Psoas muscle (tissue), 8 donors: ENCODE measurements around the gene TMEM63B. TPM values are rescaled to one million over a fixed set of nuclear protein-coding genes. Genes with fewer than 3 reads are reported as not detected.
"Not testable (repeated sequence)": the region's sequence is repeated elsewhere in the genome, so short reads cannot be mapped to it uniquely, and the experiment has no call there.

ENCODE experiments used
- ATAC-seq, 4 donors: fragments of 200-7000 bp; cut with Tn5 transposase; one replicate each; pipeline ENCODE4 v1.9.1; 2020; ENCODE audit warnings: moderate library complexity in 3 of 4, mild to moderate bottlenecking in 2 of 4
- DNase-seq, 2 donors: peaks; one replicate each; pipeline ENCODE4 v3.0.0-alpha.2; 2020
- H3K27ac ChIP-seq: fragments of 200-600 bp; one replicate; pipeline ENCODE4 v1.8.0; 2022
- H3K27me3 ChIP-seq, 3 donors: fragments of 200-600 bp in 1 of 3; one replicate each; pipeline versions ENCODE4 v1.6.1 to v1.8.0; 2013 to 2022; ENCODE audit warnings: low read length in 2 of 3, mild to moderate bottlenecking in 2 of 3, moderate library complexity in 1 of 3; ENCODE audit not compliant: insufficient read depth in 3 of 3
- H3K36me3 ChIP-seq, 2 donors: fragments of 200-600 bp in 1 of 2; one replicate each; pipeline versions ENCODE4 v1.6.1 to v1.8.0; 2013 to 2022; ENCODE audit warnings: low read depth in 1 of 2, mild to moderate bottlenecking in 1 of 2, moderate library complexity in 1 of 2; ENCODE audit not compliant: insufficient read depth in 1 of 2
- H3K4me1 ChIP-seq: fragments of 200-600 bp; one replicate; pipeline ENCODE4 v1.8.0; 2022
- H3K4me3 ChIP-seq: fragments of 200-600 bp; one replicate; pipeline ENCODE4 v1.8.0; 2022; ENCODE audit warnings: mild to moderate bottlenecking
- H3K9me3 ChIP-seq: fragments of 200-600 bp; one replicate; pipeline ENCODE4 v1.8.0; 2022
- WGBS, 3 donors: extraction: QIAGEN DNeasy Blood & Tissue Kit; methylation state at CpG; one replicate each; pipeline versions ENCODE4 v1.1.6 to v1.1.7; 2013; 5-methylcytosine and 5-hydroxymethylcytosine counted together
- intact Hi-C, 2 donors: fragments of 100-400 bp; cut with DNase I; formaldehyde crosslinking; loops; one replicate each; pipeline versions ENCODE4 v1.11.0 to v1.14.2; 2022
- polyA plus RNA-seq, 3 donors: library from polyadenylated mRNA; stranded (reverse); fragments of 200-250 nt; gene quantifications; one replicate each; pipeline ENCODE4 v1.2.3, GENCODE V29; 2013
- total RNA-seq, 4 donors: library from RNA; stranded (reverse); fragmentation: NEBNext Ultra II Directional in 2 of 4; extraction: Animal tissue kit (Norgen Biotek cat#: 25700) in 2 of 4; gene quantifications; one replicate each; pipeline versions ENCODE4 v1.2.1 to v1.2.4, GENCODE V29; 2021 to 2023
- TF ChIP-seq, protein P1 (sequence below): fragments of 200-600 bp; IDR thresholded peaks from one replicate; pipeline ENCODE4 v1.8.0; 2022; ENCODE audit warnings: antibody characterized with exemption
- donor health status: healthy with polysubstance abuse.
- donor health status: DM: no; HTN: no; CAD: no; lungs with moderate emphysema.
- donor health status: Bipolar disorder and iron deficiency.
- donor health status: healthy.
- donor health status: DM: yes; HTN: yes; CAD: no.
- donor health status: DM: no; HTN: no; CAD: no.
- donor health status: DM: no; HTN: no; CAD: no.
- donor health status: DM: yes; HTN: yes; CAD: no.

Gene TMEM63B
- total and polyA plus RNA-seq, 7 donors, result 23.5 to 121 (median 38.4) TPM

DNA sequence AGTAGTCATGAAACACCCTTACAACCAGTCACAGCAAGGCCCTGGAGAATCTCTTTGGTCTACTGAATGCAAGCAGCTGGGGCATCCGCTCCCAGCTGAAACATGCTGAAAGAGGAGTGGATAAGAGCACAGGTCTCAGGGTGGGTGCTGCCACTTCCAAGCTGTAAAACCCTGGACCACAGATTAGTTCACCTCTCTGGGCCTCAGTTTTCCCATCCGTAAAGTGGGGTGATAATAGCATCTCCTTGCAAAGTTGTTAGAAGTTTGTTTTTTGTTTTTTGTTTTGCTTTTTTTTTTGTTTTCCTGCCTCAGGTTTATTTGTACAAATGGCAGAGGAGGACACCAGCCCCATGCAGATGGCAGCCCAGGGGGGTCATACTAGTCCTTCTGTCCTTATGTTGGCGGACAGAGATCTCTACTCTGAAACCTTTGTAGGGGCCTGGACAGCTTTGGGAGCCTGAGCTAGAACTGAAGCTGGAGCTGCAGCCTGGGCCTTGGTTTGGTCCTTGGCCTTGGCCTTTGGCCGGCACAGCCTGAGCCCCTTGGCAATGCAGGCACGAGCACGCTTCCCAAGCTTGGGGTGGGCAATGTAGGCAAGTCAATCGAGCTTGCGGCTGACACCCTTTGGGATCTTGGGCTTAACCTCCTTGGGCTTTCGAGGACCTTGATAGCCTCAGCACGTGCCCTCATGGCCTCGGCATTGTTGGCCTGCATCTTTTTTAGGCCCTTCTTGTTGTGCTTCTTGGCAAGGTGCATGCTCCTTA, 38.3 kb upstream of the TMEM63B start:
- no peak overlapping the region for H3K27ac ChIP-seq

DNA sequence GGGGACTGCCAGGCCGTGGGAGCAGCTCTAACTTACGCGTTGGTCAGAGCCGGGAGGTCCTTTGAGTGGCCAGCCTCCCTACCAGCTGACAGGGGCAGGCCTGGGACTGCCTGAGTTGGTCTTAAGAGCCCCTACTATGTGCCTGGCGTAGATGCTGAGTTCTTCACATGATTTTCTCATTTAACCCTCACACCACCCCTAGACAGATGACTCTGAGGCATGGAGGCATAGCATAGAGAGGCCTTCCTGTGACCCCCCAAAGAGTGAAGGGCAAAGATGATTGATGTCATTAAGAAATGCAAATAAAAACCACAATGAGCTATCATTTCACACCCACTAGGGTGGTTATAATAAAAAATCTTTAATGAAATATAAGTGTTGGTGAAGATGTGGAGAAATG, 36.9 kb upstream of the TMEM63B start:
- H3K9me3 ChIP-seq, result no peaks in the 10 kb centered on the region
- ATAC-seq (no peak), DNase-seq (no peak)
- no peaks in the 10 kb centered on the region for H3K27me3 ChIP-seq
- H3K4me1 ChIP-seq, result peaks cover 11% of the 10 kb centered on the region
- WGBS, 3 donors, result 84 to 98% (median 92%) methylated on average over 4 to 5 of the region's 5 CpGs
- H3K4me3 ChIP-seq, result no peak overlapping the region
- TF ChIP-seq, protein P1, sequence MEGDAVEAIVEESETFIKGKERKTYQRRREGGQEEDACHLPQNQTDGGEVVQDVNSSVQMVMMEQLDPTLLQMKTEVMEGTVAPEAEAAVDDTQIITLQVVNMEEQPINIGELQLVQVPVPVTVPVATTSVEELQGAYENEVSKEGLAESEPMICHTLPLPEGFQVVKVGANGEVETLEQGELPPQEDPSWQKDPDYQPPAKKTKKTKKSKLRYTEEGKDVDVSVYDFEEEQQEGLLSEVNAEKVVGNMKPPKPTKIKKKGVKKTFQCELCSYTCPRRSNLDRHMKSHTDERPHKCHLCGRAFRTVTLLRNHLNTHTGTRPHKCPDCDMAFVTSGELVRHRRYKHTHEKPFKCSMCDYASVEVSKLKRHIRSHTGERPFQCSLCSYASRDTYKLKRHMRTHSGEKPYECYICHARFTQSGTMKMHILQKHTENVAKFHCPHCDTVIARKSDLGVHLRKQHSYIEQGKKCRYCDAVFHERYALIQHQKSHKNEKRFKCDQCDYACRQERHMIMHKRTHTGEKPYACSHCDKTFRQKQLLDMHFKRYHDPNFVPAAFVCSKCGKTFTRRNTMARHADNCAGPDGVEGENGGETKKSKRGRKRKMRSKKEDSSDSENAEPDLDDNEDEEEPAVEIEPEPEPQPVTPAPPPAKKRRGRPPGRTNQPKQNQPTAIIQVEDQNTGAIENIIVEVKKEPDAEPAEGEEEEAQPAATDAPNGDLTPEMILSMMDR, result no peak
- peaks cover 0 to 18% of the 10 kb centered on the region in 2 donors for H3K36me3 ChIP-seq
- no peak overlapping the region for H3K27ac ChIP-seq
- intact Hi-C loops, result loop anchor here in 1 of 2 donors (10.0 kb wide), 1 partner anchor 244 kb away; no protein-coding TSS in a partner anchor

More for the DNA sequence above, 38.3 kb upstream of the TMEM63B start:
- intact Hi-C loops, result no loop called here
- 89 to 93% (median 92%) methylated on average over 11 of the region's 11 CpGs for WGBS, 3 donors
- Histone ChIP-seq H3K27me3 (no peaks in the 10 kb centered on the region), H3K4me1 (peaks cover 24% of the 10 kb centered on the region), H3K9me3 (no peaks in the 10 kb centered on the region), H3K36me3 (peaks cover 0 to 11% of the 10 kb centered on the region in 2 donors), H3K4me3 (no peak overlapping the region)
- DNase-seq (no peak), ATAC-seq (no peak)
- TF ChIP-seq, protein P1, result no peak

DNA sequence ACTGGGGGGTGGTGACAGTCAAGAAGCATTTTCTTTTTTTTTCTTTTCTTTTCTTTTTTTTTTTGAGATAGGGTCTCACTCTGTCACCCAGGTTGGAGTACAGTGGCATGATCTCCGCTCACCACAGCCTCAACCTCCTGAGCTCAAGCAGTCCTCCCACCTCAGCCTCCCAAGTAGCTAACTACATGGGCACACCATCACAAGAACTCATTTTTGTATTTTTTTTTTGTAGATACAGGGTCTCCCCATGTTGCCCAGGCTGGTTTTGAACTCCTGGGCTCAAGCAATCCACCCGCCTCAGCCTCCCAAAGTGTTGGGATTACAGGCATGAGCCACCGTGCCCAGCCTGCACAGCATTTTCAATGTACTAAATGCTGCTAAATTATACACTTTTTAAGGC, 36.0 kb upstream of the TMEM63B start:
- DNase-seq, H3K27ac ChIP-seq, H3K9me3 ChIP-seq, H3K4me3 ChIP-seq, ATAC-seq, H3K27me3 ChIP-seq: not testable (repeated sequence)
- 84 to 96% (median 87%) methylated on average over 3 of the region's 3 CpGs for WGBS, 3 donors
- intact Hi-C loops, result loop anchor here in 1 of 2 donors (10.0 kb wide), 1 partner anchor 243 kb away; no protein-coding TSS in a partner anchor
- peaks cover 0 to 18% of the 10 kb centered on the region in 2 donors for H3K36me3 ChIP-seq
- peaks cover 11% of the 10 kb centered on the region for H3K4me1 ChIP-seq

DNA sequence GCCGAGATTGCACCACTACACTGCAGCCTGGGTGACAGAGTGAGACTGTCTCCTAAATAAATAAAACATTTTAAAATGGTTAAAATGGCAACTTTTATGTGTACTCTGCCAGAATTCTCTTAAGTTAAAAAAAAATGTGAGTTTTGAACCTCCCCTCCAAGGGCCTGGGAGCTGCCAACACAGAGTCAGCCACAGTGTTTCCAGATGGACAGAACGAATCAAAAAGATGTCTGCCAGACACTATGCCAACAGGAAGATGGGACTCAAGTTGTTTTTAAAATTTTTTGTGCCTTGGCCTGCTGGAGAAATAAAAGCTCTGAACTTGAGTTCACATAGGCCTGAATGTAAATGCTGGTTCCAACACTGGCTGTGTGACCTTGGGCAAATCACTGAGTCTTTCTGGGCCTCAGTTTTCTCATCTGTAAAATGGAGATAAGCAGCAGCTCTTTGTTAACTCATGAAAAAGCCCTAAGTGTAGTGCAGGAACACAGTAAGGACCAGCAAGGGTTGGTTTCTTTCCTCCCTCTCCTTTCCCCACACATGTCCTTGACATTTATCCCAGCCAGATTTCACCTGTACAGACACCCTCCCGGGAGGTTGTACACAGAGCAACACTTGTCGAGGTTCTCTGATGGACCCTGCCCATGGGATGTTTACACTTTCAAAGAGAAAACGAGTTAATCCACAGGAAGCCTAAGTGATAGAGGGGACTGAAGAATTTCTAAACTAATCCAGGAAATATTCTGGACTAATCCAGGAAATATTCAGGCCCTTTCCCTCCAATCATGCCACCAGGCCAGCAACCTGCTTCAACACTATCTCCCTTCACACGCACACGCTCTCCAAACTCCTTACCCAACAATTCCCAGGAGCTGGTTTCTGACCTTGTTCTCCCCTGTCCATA, 35.1 kb upstream of the TMEM63B start:
- DNase-seq (no peak), ATAC-seq (no peak)
- Histone ChIP-seq H3K27me3 (no peaks in the 10 kb centered on the region), H3K36me3 (peaks cover 0 to 18% of the 10 kb centered on the region in 2 donors), H3K4me1 (peaks cover 4% of the 10 kb centered on the region), H3K4me3 (no peak overlapping the region), H3K9me3 (no peaks in the 10 kb centered on the region), H3K27ac (no peak overlapping the region)
- whole genome bisulfite sequencing, 3 donors, result 80 to 83% (median 83%) methylated on average over 7 of the region's 7 CpGs
- intact Hi-C loops, result loop anchor here in 1 of 2 donors (10.0 kb wide), 1 partner anchor 243 kb away; no protein-coding TSS in a partner anchor
- TF ChIP-seq, protein P1, result no peak

DNA sequence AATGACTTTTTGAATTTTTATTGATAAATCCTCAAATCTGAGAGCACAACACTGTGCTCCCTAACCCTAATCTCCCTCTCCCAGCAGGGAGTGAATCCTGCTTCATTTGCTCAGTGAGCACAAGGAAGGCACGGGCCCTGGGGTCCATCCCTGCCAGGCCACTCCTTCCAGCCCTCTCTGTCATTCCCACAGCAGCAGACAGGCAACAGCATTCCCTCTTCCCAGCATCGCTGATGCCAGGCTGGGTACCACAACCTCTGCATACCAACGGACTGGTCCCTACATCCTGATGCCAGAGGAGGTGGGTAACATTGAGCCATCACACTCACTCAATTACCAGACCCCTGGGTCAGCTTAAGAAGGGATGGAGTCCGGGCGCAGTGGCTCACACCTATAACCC, 34.3 kb upstream of the TMEM63B start:
- peaks cover 3% of the 10 kb centered on the region for H3K4me1 ChIP-seq
- H3K27me3 ChIP-seq, result no peaks in the 10 kb centered on the region
- H3K9me3 ChIP-seq, result no peaks in the 10 kb centered on the region
- no peak for DNase-seq
- no peak overlapping the region for H3K27ac ChIP-seq
- TF ChIP-seq, protein P1, result no peak
- ATAC-seq, result no peak
- H3K36me3 ChIP-seq, result peaks cover 0 to 18% of the 10 kb centered on the region in 2 donors
- no peak overlapping the region for H3K4me3 ChIP-seq
- WGBS, 3 donors, result 81 to 88% (median 85%) methylated on average over 5 of the region's 5 CpGs
- intact Hi-C loops, result loop anchor here in 1 of 2 donors (10.0 kb wide), 1 partner anchor 242 kb away; no protein-coding TSS in a partner anchor
